K562 (cell line): ENCODE measurements around the gene PSPC1. TPM values are rescaled to one million over a fixed set of nuclear protein-coding genes. Genes with fewer than 3 reads are reported as not detected.
"Not testable (repeated sequence)": the region's sequence is repeated elsewhere in the genome, so short reads cannot be mapped to it uniquely, and the experiment has no call there.

Experiments
- ATF1 ChIP-seq, 2 experiments: fragments of 450-650 bp in 1 of 2; IDR thresholded peaks; 2 replicates each; pipeline ENCODE4 v1.6.1; 2016; ENCODE audit warnings: missing compliant biosample characterization in 1 of 2, missing genetic modification characterization in 1 of 2
- ATF7 ChIP-seq: fragments of 450-650 bp; IDR thresholded peaks from 2 replicates; pipeline ENCODE4 v1.7.1; 2014; ENCODE audit warnings: mild to moderate bottlenecking, moderate library complexity
- BCOR ChIP-seq: fragments of 450-650 bp; IDR thresholded peaks from 2 replicates; pipeline ENCODE4 v1.6.1; 2016
- BRD4 ChIP-seq: fragments of 200-600 bp; sonication (generic); IDR thresholded peaks from 2 replicates; pipeline ENCODE4 v1.6.1; 2017; ENCODE audit warnings: inconsistent platforms
- CC2D1A ChIP-seq: fragments of 450-650 bp; IDR thresholded peaks from 2 replicates; pipeline ENCODE4 v1.6.1; 2017; ENCODE audit warnings: mild to moderate bottlenecking
- DPF2 ChIP-seq: fragments of 450-650 bp; IDR thresholded peaks from 2 replicates; pipeline ENCODE4 v1.6.1; 2016
- ELF4 ChIP-seq: fragments of 450-650 bp; formaldehyde crosslinking; IDR thresholded peaks from 2 replicates; pipeline ENCODE4 v1.4.0; 2022; ENCODE audit warnings: missing genetic modification characterization
- FOXK2 ChIP-seq, 2 experiments: fragments of 450-650 bp; IDR thresholded peaks in 1 of 2; conservative IDR thresholded peaks in 1 of 2; 2 replicates each; pipeline ENCODE4 v1.6.1; 2016; ENCODE audit warnings: low read depth in 2 of 2, mild to moderate bottlenecking in 1 of 2
- FOXM1 ChIP-seq, 2 experiments: fragments of 450-650 bp in 1 of 2; sonication (generic) in 1 of 2; formaldehyde crosslinking in 1 of 2; IDR thresholded peaks; 2 replicates each; pipeline versions ENCODE4 v1.6.1 to v1.9.0; 2017 to 2022; ENCODE audit warnings: low read depth in 2 of 2, mild to moderate bottlenecking in 2 of 2, missing genetic modification reagents in 1 of 2, moderate library complexity in 1 of 2
- GTF2E2 ChIP-seq: fragments of 200-800 bp; sonication (Bioruptor generic); IDR thresholded peaks from 2 replicates; pipeline ENCODE4 v1.6.1; 2016; ENCODE audit warnings: missing genetic modification characterization, missing compliant biosample characterization
- HMGN3 ChIP-seq: IDR thresholded peaks from 2 replicates; pipeline ENCODE4 v1.6.1; 2011; ENCODE audit warnings: borderline replicate concordance, low read depth, mild to moderate bottlenecking, mixed read lengths, low read length; ENCODE audit not compliant: insufficient read length; ENCODE audit errors: extremely low read depth
- MLLT1 ChIP-seq, 2 experiments: fragments of 450-650 bp; IDR thresholded peaks; 2 replicates each; pipeline ENCODE4 v1.6.1; 2016
- MNT ChIP-seq, 2 experiments: fragments of 450-650 bp; conservative IDR thresholded peaks; 2 replicates each; pipeline ENCODE4 v1.6.1; 2017; ENCODE audit warnings: mild to moderate bottlenecking in 2 of 2, moderate library complexity in 2 of 2
- MYC ChIP-seq, 2 experiments: fragments of 250-450 bp in 1 of 2; sonication (Bioruptor Pico) in 1 of 2; IDR thresholded peaks; 2 replicates each; pipeline versions ENCODE4 v1.5.1 to v1.6.1; 2012 to 2021; ENCODE audit warnings: low read depth in 2 of 2, borderline replicate concordance in 1 of 2, improper control_type of control experiment in 1 of 2, low read length in 1 of 2, mild to moderate bottlenecking in 1 of 2, moderate library complexity in 1 of 2
- NFIC ChIP-seq: fragments of 450-650 bp; IDR thresholded peaks from 2 replicates; pipeline ENCODE4 v1.6.1; 2017; ENCODE audit warnings: mild to moderate bottlenecking, inconsistent platforms
- NRF1 ChIP-seq, 2 experiments: fragments of 450-650 bp; IDR thresholded peaks in 1 of 2; conservative IDR thresholded peaks in 1 of 2; 2 replicates each; pipeline ENCODE4 v1.6.1; 2014; ENCODE audit warnings: mild to moderate bottlenecking in 2 of 2
- PHB ChIP-seq: fragments of 250-450 bp; sonication (Bioruptor Pico); IDR thresholded peaks from 2 replicates; pipeline ENCODE4 v1.5.0; 2021
- SMAD1 ChIP-seq: fragments of 150-350 bp; IDR thresholded peaks from 2 replicates; pipeline ENCODE4 v1.6.1; 2014; ENCODE audit warnings: low read length, low read depth; ENCODE audit not compliant: partially characterized antibody
- SMARCA5 ChIP-seq: fragments of 450-650 bp; IDR thresholded peaks from 2 replicates; pipeline ENCODE4 v1.6.1; 2016
- SUPT5H ChIP-seq: fragments of 450-650 bp; IDR thresholded peaks from 2 replicates; pipeline ENCODE4 v1.6.1; 2016
- TAF9B ChIP-seq: fragments of 450-650 bp; IDR thresholded peaks from 2 replicates; pipeline ENCODE4 v1.6.1; 2018; ENCODE audit warnings: mild to moderate bottlenecking; ENCODE audit not compliant: partially characterized antibody
- TFAP4 ChIP-seq: sonication (generic); formaldehyde crosslinking; IDR thresholded peaks from 2 replicates; pipeline ENCODE4 v1.8.0; 2022; ENCODE audit warnings: missing genetic modification reagents, mild to moderate bottlenecking, moderate library complexity, borderline replicate concordance
- THRAP3 ChIP-seq: fragments of 450-650 bp; IDR thresholded peaks from 2 replicates; pipeline ENCODE4 v1.6.1; 2016; ENCODE audit warnings: mild to moderate bottlenecking, inconsistent platforms, borderline replicate concordance
- polyA plus RNA-seq, 8 experiments: library from polyadenylated mRNA; depleted of rRNA in 4 of 8; stranded (reverse) in 5 of 8; unstranded in 3 of 8; fragments of >200 nt; fragmentation: Nextera tagmentation in 2 of 8; fragmentation: Illumina TruSeq in 1 of 8; extraction: Ambion mirVana in 2 of 8; extraction: Trizol in 1 of 8; gene quantifications; 2 replicates each; pipeline versions ENCODE4 v1.2.1 to v1.2.3, GENCODE V29; 2011 to 2014; ENCODE audit warnings: inconsistent platforms in 1 of 8, missing spikeins in 1 of 8
- total RNA-seq, 7 experiments: library from RNA; depleted of rRNA in 6 of 7; stranded (reverse); fragments of >200 nt in 6 of 7; fragmentation: Illumina TruSeq in 2 of 7; extraction: Trizol in 2 of 7; gene quantifications; 2 replicates each; pipeline versions ENCODE4 v1.2.1 to v1.2.3, GENCODE V29; 2011 to 2021; ENCODE audit warnings: low replicate concordance in 1 of 7

The PSPC1 gene
- total and polyA plus RNA-seq, 9 of the 15 experiments (the other 6 are each of a cell fraction or from before 2014, with no cell fraction given): 8.6 to 60.4 (median 42.4) TPM

GRCh38 chr13:19782727-19783682 lies at the start of gene PSPC1 (continued):
- TF ChIP-seq NFIC (0 out of 2 replicates have a peak, but pooled peaks have one; percentile 12), GTF2E2 (tag) (peak; percentile 61; the same call in 1 of the 2 replicates), TFAP4 (CRISPR knock-in tag) (peak; percentile 39; the same call in 1 of the 2 replicates), SUPT5H (peak; percentile 81), TAF9B (peak; percentile 54), ATF7 (0 out of 2 replicates have a peak, but pooled peaks have one; percentile 38), CC2D1A (peak; percentile 69; the same call in 1 of the 2 replicates), HMGN3 (peak; percentile 23), DPF2 (0 out of 2 replicates have a peak, but pooled peaks have one; percentile 15), THRAP3 (peak; percentile 33; the same call in 1 of the 2 replicates), SMAD1 (peak; percentile 60), FOXM1 (IDR thresholded peaks at IDR 0.05; ENCODE audit: low read depth) (peak; percentile 76; the same call in 1 of the 2 replicates), BCOR (peak; percentile 76), MLLT1 (IDR thresholded peaks at IDR 0.05) (0 out of 4 replicates have a peak, but pooled peaks of 1 of the 2 experiments have one; percentile 28), PHB (CRISPR knock-in tag) (0 out of 2 replicates have a peak, but pooled peaks have one; percentile 29), SMARCA5 (peak; percentile 48; the same call in 1 of the 2 replicates), ATF1 (tag; IDR thresholded peaks at IDR 0.05) (0 out of 2 replicates have a peak, but pooled peaks have one; percentile 24), MYC (IDR thresholded peaks at IDR 0.05; ENCODE audit: low read depth, low read length) (0 out of 2 replicates have a peak, but pooled peaks have one; percentile 62), BRD4 (0 out of 2 replicates have a peak, but pooled peaks have one; percentile 54), FOXK2 (conservative IDR thresholded peaks at IDR 0.05 in 1 of 2, IDR thresholded peaks at IDR 0.05 in 1 of 2; ENCODE audit: low read depth in 2 of 2) (peak in 1 of 2 experiments; percentile 71; a peak in 1 of 4 replicates), NRF1 (conservative IDR thresholded peaks at IDR 0.05 in 1 of 2, IDR thresholded peaks at IDR 0.05 in 1 of 2) (peak; percentile 97 to 98), MNT (conservative IDR thresholded peaks at IDR 0.05) (peak in 1 of 2 experiments; percentile 22; a peak in 1 of 4 replicates), ELF4 (0 out of 2 replicates have a peak, but pooled peaks have one; percentile 22)
- TF ChIP-seq FOXM1 (CRISPR knock-in tag; IDR thresholded peaks at IDR 0.05; ENCODE audit: low read depth); ATF1 (CRISPR knock-in tag; IDR thresholded peaks at IDR 0.05); MYC (CRISPR knock-in tag; IDR thresholded peaks at IDR 0.05; ENCODE audit: borderline replicate concordance, low read depth): not testable (repeated sequence)
